GM21423 (cell line): ENCODE measurements around the gene SBF2.

ENCODE experiments used
- ATAC-seq: cut with Tn5 transposase; IDR thresholded peaks from one replicate; pipeline ENCODE4 v1.9.1; 2021; ENCODE audit warnings: mild to moderate bottlenecking, moderate library complexity; ENCODE audit not compliant: unreplicated experiment

SBF2 gene

DNA sequence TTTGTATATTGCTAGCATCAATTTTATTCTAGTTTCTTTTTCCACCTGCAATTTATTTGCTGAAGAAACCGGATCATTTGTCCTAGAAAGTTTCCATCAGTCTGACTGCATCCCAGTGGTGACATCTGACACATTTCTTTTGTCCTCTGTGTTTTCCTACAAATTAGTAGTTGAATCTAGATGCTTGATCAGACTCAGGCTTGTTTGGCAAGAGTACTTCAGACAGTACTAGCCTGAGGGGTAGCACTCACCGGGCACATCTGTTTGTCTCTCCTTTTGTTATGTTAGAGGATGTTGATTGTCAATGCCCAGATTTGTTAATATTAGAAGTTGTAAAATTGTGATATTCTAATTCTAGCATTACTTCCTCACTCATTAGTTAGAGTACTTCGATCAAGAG lies 425.4 kb downstream of the SBF2 start:
- ATAC-seq = no peak

DNA sequence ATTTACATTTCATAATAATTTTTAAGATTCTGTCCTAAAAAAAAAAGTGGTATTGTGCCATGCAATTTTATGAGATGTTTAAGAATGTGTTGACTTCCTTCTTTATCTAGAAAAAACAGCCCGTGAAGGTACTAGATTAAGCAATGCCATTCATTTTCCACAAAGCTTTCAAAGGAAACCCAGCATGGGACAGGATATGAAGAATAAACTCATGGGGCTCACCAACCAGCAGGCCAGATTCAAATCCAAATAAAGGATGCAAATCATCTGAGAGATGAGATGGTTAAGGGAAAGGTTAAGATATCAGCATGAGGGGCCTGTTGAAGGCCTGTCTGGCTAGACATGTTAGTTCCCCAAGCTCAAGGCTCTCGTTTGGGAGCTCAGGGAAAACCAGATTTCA lies 431.0 kb downstream of the SBF2 start:
- no peak for ATAC-seq

DNA sequence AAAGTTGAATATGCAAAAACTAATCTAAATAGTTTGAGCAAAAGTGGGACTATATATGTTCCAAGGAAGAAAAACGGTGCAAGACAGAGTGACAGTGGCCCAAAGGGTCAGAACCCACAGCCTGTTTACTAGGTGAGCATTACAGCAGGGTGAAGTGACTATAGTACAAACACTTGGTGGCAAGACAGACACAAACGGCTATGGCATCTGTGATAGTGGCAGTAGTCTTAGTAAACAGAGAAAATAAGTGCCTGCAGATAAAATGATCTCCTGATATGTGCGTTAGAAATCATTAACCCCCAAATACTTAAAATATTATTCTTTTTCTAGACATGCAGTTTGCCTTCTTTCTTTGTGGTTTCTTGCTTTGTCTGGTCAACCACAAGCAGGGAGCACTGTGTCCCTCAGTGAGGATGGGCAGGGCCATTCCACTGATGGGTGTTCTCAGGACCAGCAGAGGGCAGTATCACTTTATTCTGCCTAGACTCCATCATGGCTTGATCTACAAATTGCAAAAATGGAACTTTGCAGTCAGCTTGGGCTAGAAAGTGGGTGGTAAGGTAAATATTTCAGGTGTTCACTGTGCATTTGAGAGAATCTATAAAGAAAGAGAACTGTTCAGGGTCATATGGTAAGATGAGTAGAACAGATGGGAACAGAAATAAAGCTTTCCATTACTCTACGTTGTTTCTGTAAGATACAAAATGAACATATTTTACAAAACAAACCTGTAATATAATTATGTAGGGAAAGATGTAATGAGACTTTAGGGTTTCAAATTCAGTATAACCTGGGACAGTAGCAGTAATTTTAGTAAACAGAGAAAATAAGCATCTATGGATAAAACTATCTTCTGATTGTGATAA lies 431.9 kb downstream of the SBF2 start:
- ATAC-seq = peak; percentile 95

DNA sequence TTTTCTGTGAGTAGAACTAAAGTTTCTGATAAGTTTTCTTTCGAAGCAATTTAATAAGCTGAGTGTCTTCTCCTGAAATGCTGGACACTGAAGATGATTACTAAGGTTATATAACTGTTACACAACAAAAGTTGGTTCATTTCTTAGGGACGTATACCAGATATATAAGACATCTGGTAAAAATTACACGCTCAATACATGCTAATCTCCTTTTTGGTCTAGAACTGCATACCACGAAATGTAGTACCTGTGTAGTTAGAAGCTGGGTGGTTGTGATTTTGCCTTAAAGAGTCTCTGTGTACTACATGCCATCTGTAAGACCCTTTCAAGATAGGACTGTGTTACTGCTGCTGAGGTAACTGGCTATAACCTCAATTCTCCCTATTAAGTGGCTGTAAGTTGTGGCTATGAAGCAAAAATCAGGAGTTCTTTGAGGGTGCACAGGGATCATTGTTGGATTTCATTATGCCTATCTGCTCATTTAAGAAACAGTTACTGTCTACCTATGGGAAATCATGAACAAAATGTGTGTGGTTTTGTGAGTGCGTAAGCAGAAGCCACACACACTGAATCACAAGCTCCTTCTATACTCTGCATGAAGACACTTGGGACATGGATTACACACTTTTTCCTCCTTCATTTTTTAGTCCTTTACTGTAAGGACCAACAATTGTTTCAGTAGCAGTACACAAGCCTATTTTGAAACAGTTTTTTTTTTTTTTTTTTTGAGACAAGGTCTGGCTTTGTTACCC lies 434.3 kb downstream of the SBF2 start:
- ATAC-seq = no peak

DNA sequence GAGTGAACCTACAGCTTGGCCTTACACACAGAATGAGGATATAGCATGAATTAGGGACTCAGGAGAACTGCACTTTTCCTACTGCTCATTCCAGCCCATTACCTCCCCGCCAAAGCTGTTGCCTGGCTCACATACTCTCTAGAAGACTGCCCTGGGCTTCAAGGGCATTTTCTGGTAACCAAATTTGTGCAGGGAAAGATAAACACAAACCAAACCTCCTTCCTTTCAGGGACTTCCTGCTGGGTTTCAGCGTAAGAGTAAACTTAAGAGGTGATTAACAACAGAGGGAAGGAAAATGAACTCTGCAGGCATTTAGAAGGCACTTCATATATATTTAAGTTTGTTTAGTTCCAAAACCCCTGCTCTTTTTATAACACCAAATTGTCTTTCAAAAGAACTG lies 435.2 kb downstream of the SBF2 start:
- ATAC-seq = no peak

DNA sequence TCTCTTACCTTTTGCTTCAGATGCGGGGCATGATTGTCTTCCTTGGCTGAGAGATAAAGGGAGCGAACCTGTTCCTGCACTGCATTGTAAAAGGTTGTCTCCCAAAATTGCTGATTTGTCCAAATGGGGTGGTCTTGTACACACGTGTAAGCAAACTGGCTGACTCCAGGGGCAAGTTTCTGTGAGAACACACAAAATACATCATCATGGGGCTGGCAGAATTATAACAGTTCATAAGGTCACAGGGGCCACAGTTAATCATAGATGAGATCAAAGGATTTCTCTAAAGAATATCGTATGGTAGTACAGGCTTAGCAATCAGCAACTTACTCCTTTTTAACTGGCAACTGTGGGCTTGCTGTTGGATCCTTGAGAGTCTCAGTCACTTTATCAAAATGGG lies 435.8 kb downstream of the SBF2 start:
- ATAC-seq = no peak

DNA sequence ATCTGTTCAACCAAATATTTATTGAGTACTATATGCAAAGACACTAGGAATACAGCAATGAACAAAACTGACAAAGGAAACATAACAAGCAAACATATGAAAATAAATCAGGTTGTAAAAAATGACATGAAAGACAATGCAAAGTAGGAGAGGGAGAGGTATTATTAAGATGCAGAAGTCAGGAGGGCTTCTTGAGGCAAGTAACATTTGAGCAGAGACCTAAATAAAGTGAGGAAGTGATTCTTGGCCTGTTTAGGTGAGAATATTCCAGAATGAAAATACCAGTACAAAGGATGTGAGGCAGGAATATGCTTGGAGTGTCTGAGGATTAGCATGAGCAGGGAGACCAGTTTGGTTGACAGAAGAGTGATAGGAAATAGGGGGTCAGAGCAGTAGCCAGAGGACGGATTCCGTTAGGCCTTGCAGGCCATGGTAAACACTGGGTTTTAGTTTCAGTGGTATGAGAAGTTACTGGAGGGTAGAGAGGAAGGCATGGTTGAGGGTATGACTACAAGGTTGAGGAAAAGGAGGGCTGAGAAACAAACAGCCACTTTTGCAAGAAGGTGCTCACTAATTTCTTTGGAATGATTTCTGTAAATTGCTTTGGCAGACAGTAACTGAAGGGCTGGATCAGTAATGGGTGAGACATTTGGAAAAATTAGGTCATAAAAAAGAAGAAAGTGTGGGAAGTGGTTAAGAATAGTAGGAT lies 438.3 kb downstream of the SBF2 start:
- ATAC-seq = no peak

DNA sequence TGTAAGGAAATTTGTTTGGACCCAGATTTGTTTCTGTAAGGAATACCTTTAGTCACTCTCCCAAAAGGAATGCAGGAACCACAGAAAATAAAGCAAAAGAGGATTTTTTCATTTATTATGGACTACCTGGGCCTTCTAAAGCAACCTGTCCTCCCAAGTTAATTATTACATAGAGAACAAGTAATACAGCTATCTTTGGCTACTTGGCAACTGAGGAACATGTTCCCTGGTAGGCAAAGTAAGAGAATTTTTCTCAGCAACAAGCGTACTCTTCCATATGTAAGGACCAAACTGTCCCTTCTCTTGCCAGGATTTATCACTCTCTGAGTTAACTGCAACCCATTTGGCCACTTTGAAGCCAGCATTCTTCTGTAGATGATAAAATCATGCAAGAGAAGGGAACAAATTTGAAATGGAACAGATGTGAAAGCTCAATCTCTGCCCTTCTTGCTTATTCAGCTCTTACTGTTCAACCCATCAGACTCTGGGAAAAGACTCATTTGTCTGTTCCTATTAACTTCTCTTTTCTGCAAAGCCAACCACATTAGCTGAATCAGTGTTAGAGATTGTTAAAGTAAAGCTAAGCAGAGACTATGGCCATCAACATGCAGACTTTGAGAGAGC lies 440.0 kb downstream of the SBF2 start:
- no peak for ATAC-seq

DNA sequence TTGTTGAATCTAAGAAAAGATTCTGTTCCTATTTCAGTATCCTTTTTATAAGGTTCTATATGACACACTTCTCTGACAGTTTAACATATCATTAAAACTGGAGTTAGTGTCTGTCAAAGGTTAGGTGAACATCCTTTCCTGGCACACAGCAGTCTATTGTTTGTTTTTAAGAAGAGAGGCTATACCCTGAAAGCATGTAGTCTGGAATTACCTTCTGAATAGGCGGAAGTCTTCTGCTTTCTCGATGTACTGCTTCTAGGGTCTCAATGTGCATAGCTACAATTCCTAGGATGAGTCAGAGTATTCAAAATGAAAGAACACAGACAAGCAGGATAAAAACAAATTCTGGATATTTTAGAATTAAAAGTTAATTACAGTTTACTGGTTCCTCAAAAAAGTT lies 441.6 kb downstream of the SBF2 start:
- no peak for ATAC-seq

DNA sequence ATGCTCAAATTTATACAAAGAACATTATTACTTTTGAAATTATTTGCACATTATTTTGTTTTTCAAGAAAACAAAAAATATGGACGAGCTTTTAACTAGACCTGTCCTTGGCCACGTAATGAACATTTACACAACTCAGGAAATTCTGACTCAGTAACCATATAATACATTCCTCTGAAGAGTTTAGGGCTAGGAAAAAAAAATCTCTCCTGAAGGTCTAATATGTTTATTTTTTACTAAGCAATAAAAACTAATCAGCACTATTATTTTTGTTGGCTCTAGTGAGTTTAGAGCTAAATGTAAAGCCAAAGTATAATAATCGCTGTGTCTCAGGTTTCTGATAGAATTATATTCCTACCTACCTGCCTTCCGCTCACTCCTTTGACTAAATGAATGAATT lies 442.7 kb downstream of the SBF2 start:
- ATAC-seq = no peak

DNA sequence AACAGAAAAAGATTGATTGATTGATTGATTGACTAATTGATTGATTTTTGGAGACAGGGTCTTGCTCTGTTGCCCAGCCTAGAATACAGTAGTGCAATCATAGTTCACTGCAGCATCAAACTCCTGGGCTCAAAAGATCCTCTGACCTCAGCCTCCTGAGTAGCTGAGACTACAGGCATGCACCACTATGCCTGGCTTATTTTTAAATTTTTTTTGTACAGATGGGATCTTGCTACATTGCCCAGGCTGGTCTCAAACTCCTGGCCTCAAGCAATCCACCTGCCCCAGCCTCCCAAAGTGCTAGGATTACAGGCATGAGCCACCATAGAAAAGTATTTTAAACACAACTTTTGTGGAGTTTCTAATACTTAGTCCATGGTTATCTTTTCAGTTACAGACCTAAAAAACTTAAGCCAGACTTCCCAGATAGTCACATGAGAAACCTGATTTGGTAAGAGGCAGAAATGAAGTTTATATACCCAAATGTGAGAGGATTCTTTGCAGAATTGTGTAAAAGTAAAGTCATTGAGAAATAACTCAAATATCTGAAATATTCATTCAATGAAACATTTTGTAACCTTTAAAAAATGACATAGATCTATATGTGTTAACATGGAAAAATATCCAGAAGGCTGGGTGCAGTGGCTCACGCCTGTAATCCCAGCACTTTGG lies 443.7 kb downstream of the SBF2 start:
- no peak for ATAC-seq

DNA sequence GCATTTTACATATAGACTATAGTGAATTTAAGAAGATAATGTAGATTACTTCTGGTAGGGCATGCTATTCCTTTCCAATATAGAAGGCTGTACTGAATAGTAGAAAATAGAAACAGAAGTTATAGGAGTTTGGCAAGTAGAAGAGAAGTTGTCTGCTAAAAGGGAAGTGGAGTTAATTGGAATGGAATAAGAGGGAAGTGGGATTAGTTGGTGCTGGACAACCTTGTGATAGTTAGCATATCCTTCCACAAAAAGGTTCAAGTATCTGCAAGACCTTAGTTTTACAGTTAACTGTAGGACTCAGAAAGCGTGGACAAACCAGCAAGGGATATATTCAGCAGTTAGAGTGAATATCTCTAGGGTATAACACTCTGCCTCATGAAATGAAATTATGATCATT lies 444.6 kb downstream of the SBF2 start:
- no peak for ATAC-seq

DNA sequence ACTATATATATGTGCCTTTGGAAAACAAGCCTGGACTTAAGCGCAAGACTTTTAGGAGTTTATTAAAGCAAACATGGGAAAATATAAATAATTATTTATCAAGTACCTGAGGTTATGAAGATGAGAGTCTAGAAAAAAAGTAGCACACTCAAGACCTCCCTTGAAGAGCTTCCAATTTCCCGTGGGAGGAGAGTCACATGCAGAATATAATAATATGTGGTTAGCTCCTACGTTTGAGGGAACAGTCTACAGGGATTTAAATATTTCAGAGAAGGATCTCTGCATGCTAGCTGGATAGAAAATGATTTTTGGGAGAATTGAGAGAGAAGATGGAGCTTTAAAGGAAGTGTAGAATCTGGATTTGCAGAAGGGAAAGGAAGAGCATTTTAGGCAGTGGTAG lies 446.4 kb downstream of the SBF2 start:
- no peak for ATAC-seq

DNA sequence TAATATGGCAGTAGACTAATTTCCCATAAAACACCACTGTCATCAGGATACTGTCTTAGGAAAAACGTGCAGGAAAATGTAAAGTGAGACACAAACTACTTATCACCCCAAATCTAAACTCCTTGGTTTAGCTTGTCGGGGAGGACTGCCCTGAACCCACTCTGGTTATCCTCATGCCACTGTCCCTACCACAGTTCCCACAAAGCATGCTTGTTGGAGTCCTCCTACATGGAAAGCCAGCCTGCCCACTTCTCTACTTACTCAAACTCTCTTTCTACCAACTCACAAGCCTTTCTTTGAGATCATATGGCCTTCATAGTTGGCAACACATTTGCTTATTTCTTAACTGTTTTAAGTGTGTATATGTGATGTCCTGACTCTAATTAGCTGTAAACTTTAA lies 451.1 kb downstream of the SBF2 start:
- no peak for ATAC-seq

DNA sequence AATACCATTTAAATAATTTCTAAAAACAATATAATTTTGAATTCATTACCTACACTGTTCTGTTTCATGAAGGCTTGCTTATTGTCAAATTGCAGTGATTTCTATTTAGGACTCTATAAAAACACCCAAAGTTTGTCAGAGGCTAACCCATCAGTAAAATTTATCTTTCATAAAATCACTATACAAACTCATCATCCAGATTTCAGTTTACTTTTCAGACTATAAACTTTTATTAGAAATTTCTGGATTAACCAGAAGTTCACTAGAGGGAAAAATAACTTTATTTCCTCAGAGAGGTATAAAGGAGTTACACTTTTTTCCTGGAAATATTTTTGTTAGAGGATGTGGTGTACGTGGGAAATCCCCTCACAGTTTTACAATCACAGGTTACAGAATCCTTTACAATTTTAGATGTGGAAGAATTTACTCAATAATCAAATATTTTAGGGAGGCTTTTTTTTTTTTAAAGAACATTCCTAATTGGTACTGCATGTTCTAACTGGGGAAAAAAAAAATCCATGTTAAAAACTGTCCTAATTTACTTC lies 453.5 kb downstream of the SBF2 start:
- ATAC-seq = no peak

DNA sequence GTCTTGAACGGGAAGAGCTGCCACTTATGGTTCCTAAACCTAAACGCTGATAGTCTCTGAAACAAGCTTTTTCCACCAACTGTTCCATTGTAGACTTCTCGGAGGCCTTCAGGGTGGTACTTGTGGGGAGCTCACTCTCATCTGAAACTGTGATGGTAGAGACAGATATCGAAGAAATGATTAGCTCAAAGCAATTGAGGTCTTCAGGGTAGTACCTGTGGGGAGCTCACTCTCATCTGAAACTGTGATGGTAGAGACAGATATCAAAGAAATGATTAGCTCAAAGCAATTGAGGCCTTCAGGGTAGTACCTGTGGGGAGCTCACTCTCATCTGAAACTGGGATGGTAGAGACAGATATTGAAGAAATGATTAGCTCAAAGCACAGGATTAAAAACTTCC lies 454.5 kb downstream of the SBF2 start:
- peak; percentile 40 for ATAC-seq

DNA sequence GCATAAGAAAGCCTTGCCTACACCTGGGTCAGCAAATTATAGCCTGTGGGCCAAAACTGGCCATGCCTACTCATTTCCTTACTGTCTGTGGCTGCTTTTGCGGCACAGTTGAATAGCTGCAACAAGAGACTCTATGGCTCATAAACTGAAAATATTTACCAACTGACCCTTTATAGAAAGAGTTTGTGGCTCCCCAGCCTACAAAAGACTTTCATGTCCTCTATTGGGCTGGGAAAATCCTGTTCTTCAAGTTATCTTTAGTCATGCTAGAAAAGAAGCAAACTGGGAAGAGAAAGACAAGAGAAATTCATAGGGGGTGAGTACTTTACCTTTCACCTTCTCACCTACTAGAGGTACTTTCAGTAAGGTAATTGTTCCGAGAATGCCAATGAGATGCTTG lies 455.1 kb downstream of the SBF2 start:
- ATAC-seq = peak; percentile 85

DNA sequence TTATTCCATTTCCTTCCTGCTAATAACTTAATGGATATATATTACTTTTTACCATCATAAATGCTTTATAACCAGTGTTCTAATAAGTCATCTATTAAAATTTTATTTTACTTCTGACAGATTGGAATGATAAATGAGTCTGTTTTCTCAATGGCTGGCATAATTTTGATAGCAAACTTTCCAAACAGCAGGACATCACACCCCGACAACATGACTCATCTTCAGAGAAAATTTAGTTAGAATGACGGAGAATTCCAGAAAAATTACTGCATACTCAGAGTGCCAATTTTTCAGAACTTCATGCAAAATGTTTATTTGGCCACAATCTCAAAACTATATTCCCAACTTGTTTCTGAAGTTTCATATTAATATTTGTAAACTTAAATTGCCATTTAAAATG lies 455.8 kb downstream of the SBF2 start:
- no peak for ATAC-seq

DNA sequence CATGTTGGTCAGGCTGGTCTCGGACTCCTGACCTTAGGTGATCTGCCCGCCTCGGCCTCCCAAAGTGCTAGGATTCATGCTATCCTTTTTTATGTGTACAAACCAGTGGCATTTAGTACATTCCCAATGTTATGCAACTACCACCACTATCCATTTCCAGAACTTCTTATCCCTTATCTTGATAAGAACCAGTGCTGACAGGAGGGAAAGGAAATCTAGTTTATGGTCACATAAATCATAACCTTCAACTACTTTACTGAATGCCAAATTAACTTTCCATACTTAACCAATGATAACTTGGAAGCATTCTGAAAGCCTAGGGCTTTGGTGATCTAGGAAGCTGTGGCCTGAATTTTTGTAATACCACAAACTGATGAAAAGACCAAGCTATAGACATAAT lies 459.7 kb downstream of the SBF2 start:
- no peak for ATAC-seq

DNA sequence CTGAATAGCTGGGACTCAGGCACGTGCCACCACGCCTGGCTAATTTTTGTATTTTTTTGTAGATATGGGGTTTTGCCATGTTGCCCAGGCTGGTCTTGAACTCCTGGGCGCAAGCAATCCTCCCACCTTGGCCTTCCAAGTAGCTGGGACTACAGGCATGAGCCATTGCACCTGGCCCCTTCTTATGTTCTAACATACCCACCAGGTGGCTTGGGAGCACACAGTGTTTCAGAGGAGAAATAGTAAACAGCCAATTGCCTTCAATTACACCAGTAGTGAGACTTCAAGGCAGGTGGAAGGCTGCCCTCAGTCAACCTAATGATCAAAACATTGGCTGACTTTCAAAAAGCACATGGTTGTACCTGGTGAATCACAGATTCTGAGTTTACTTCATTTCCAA lies 462.9 kb downstream of the SBF2 start:
- ATAC-seq = no peak

DNA sequence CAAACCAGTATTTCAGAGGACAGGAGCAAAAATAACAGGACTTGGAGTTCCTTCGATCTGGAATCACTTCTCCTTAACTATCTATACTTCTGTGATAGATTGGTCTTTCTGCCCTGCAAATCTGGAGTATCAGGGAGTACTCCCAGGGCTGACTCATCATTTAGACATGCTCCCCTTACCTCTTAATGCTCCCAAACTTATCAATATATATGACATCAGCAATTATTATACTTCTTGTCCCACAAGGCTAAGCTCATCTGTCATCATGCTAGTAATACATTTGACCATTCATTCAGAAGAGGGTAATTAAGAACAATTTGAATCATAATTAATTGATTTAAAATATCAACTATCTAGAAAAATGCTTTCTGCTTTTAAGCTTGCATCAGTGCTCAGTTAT lies 466.3 kb downstream of the SBF2 start:
- no peak for ATAC-seq
